Measurements from ENCODE around the gene SEPTIN12. TPM values are rescaled to one million over a fixed set of nuclear protein-coding genes. Genes with fewer than 3 reads are reported as not detected.

The SEPTIN12 gene
- total RNA-seq, 4 donors from 2014 or later: not detected

Small RNA genes lying within 50 kb of the gene (small RNA-seq; reads per million reads assigned to genes)
- gene RF00017: not detected

Other genes with a start within 250 kb of the SEPTIN12 start
- 10 to 100 TPM in 2 of 4 donors, 1 to 10 TPM in 2; 5.0 to 40.6 (median 11.1) TPM for gene CDIP1, start 249.6 kb downstream of the SEPTIN12 start, total RNA-seq
- under 1 TPM in 3 of 4 donors, not detected in 1; 0.26 to 0.35 (median 0.30) TPM for gene C16orf96, start 232.0 kb downstream of the SEPTIN12 start, total RNA-seq
- 10 to 100 TPM in 2 of 4 donors, 1 to 10 TPM in 1, not detected in 1; 2.8 to 31.1 (median 23.5) TPM for gene UBALD1, start 173.5 kb downstream of the SEPTIN12 start, total RNA-seq
- 100 to 1,000 TPM in 1 of 4 donors, 10 to 100 TPM in 3; 19.0 to 107 (median 68.6) TPM for gene MGRN1, start 163.5 kb downstream of the SEPTIN12 start, total RNA-seq
- gene NUDT16L1, start 94.8 kb downstream of the SEPTIN12 start, total RNA-seq: 10 to 100 TPM; 15.4 to 48.3 (median 33.1) TPM
- gene ANKS3, start 54.1 kb downstream of the SEPTIN12 start, total RNA-seq: 10 to 100 TPM in 3 of 4 donors, 1 to 10 TPM in 1; 2.4 to 51.7 (median 33.1) TPM
- gene DNAAF8, start 53.8 kb downstream of the SEPTIN12 start, total RNA-seq: 1 to 10 TPM in 1 of 4 donors, under 1 TPM in 1, not detected in 2; 0.67 to 3.5 TPM
- gene ZNF500, start 21.2 kb downstream of the SEPTIN12 start, total RNA-seq: 10 to 100 TPM; 11.0 to 31.2 (median 20.2) TPM
- gene SMIM22, start 7.0 kb upstream of the SEPTIN12 start, total RNA-seq: 1 to 10 TPM in 1 of 4 donors, not detected in 3; 4.6 TPM
- 10 to 100 TPM in 3 of 4 donors, 1 to 10 TPM in 1; 7.9 to 70.6 (median 21.5) TPM for gene ROGDI, start 14.3 kb upstream of the SEPTIN12 start, total RNA-seq
- gene GLYR1, start 58.9 kb upstream of the SEPTIN12 start, total RNA-seq: 10 to 100 TPM; 26.6 to 86.3 (median 47.1) TPM
- 10 to 100 TPM in 3 of 4 donors, 1 to 10 TPM in 1; 4.9 to 56.2 (median 33.4) TPM for gene UBN1, start 59.1 kb upstream of the SEPTIN12 start, total RNA-seq
- gene PPL, start 148.8 kb upstream of the SEPTIN12 start, total RNA-seq: 10 to 100 TPM in 3 of 4 donors, 1 to 10 TPM in 1; 8.7 to 39.6 (median 15.2) TPM
- 1 to 10 TPM in 1 of 4 donors, under 1 TPM in 1, not detected in 2; 0.28 to 2.0 TPM for gene SEC14L5, start 170.0 kb upstream of the SEPTIN12 start, total RNA-seq
- 10 to 100 TPM in 1 of 4 donors, 1 to 10 TPM in 2, under 1 TPM in 1; 0.29 to 11.3 (median 8.2) TPM for gene NAGPA, start 245.6 kb upstream of the SEPTIN12 start, total RNA-seq